ENCODE data around the gene GTF2E1. TPM values are rescaled to one million over a fixed set of nuclear protein-coding genes. Genes with fewer than 3 reads are reported as not detected.

The GTF2E1 gene
- total RNA-seq, 1 donor from 2014 or later: 16.8 TPM

- Histone ChIP-seq H3K4me3 (no peak overlapping the region), H3K4me1 (peaks cover 8% of the 10 kb centered on the region), H3K36me3 (no peaks in the 10 kb centered on the region), H3K9me3 (no peaks in the 10 kb centered on the region), H3K27ac (no peak overlapping the region), H3K27me3 (no peaks in the 10 kb centered on the region)
- ATAC-seq: no peak
- no peak for DNase-seq
- TF ChIP-seq, protein P1, sequence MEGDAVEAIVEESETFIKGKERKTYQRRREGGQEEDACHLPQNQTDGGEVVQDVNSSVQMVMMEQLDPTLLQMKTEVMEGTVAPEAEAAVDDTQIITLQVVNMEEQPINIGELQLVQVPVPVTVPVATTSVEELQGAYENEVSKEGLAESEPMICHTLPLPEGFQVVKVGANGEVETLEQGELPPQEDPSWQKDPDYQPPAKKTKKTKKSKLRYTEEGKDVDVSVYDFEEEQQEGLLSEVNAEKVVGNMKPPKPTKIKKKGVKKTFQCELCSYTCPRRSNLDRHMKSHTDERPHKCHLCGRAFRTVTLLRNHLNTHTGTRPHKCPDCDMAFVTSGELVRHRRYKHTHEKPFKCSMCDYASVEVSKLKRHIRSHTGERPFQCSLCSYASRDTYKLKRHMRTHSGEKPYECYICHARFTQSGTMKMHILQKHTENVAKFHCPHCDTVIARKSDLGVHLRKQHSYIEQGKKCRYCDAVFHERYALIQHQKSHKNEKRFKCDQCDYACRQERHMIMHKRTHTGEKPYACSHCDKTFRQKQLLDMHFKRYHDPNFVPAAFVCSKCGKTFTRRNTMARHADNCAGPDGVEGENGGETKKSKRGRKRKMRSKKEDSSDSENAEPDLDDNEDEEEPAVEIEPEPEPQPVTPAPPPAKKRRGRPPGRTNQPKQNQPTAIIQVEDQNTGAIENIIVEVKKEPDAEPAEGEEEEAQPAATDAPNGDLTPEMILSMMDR (IDR thresholded peaks at IDR 0.05): no peak
- intact Hi-C loops (cut with DNase I): no loop called here
Observed at GRCh38 chr3:120762615-120763014, 20.1 kb downstream of the GTF2E1 start.

- intact Hi-C loops (cut with DNase I): no loop called here
- H3K4me3 ChIP-seq: no peak overlapping the region
- ATAC-seq (no peak), DNase-seq (no peak)
- H3K9me3 ChIP-seq: no peaks in the 10 kb centered on the region
- H3K27me3 ChIP-seq: no peaks in the 10 kb centered on the region
- TF ChIP-seq, protein P1 (IDR thresholded peaks at IDR 0.05): no peak
- no peaks in the 10 kb centered on the region for H3K36me3 ChIP-seq
- no peak overlapping the region for H3K27ac ChIP-seq
- peaks cover 14% of the 10 kb centered on the region for H3K4me1 ChIP-seq
Observed at GRCh38 chr3:120763601-120764000, 21.1 kb downstream of the GTF2E1 start.

DNA sequence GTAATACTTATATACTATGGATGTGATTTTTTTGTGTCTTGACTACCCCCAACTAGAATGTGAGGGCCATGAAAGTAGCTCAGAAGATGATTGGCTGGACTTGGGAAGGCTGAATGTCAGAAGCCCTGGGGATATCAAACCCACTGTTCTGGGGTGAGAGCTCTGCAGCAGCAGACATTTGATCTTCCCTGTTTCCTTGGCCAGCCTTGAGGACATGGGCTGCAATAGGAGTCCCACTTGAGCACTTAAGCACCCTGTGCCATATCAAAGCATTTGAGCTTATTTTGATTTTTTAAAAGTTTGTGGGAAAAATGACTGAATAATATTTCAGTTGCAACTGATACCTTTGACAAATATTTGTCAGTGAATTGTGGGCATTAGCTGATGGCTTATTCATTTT lies 21.7 kb downstream of the GTF2E1 start:
- Histone ChIP-seq H3K9me3 (no peaks in the 10 kb centered on the region), H3K4me3 (no peak overlapping the region), H3K36me3 (no peaks in the 10 kb centered on the region), H3K27ac (no peak overlapping the region), H3K4me1 (peaks cover 14% of the 10 kb centered on the region), H3K27me3 (no peaks in the 10 kb centered on the region)
- intact Hi-C loops (cut with DNase I): no loop called here
- TF ChIP-seq, protein P1 (IDR thresholded peaks at IDR 0.05): no peak
- DNase-seq (no peak), ATAC-seq (no peak)

- intact Hi-C loops (cut with DNase I): no loop called here
Observed at GRCh38 chr3:120765830-120766493, 23.4 kb downstream of the GTF2E1 start.

DNA sequence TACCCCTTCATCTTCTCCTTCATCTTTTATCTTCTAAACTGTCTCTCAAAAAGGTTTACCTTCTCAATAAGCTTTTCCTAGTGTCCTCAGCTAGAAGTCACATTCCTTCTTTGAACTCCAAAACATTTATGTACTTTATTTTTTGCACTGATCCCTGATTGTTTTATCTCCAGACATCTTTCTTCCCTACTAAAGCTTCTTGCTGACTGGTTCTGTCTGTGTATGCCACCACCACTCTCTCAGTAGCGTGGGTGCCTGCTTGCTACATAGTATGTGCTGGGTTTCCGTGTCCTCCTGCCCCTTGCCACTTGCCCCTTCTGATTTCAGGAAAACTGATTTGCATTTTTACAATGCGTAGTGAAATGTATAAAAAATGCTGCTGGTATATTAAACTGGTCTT lies 24.0 kb downstream of the GTF2E1 start:
- intact Hi-C loops (cut with DNase I): no loop called here
- DNase-seq (no peak), ATAC-seq (no peak)
- Histone ChIP-seq H3K9me3 (no peaks in the 10 kb centered on the region), H3K27ac (no peak overlapping the region), H3K36me3 (no peaks in the 10 kb centered on the region), H3K4me3 (no peak overlapping the region), H3K27me3 (no peaks in the 10 kb centered on the region), H3K4me1 (peaks cover 14% of the 10 kb centered on the region)
- TF ChIP-seq, protein P1 (IDR thresholded peaks at IDR 0.05): no peak

More at GRCh38 chr3:120765830-120766493, 23.4 kb downstream of the GTF2E1 start:
- Histone ChIP-seq H3K27ac (no peak overlapping the region), H3K4me3 (no peak overlapping the region), H3K4me1 (peaks cover 14% of the 10 kb centered on the region), H3K9me3 (no peaks in the 10 kb centered on the region), H3K36me3 (no peaks in the 10 kb centered on the region), H3K27me3 (no peaks in the 10 kb centered on the region)
- no peak for DNase-seq
- TF ChIP-seq, protein P1 (IDR thresholded peaks at IDR 0.05): no peak
- ATAC-seq: no peak

GRCh38 chr3:120767106-120767505 lies 24.6 kb downstream of the GTF2E1 start:
- Histone ChIP-seq H3K9me3 (no peaks in the 10 kb centered on the region), H3K4me3 (no peak overlapping the region), H3K27me3 (no peaks in the 10 kb centered on the region), H3K4me1 (peaks cover 14% of the 10 kb centered on the region), H3K36me3 (no peaks in the 10 kb centered on the region), H3K27ac (no peak overlapping the region)
- ATAC-seq: no peak
- TF ChIP-seq, protein P1 (IDR thresholded peaks at IDR 0.05): no peak
- intact Hi-C loops (cut with DNase I): no loop called here
- no peak for DNase-seq
